Cardiac muscle cell (in vitro differentiated cells and primary cell): ENCODE measurements around the gene MYO1E. TPM values are rescaled to one million over a fixed set of nuclear protein-coding genes. Genes with fewer than 3 reads are reported as not detected.

Source experiments
- DNase-seq, 2 donors: peaks; one replicate each; pipeline versions ENCODE4 v3.0.0 to v3.0.0-alpha.2; 2010 to 2017; ENCODE audit warnings: low read depth in 1 of 2, low spot score in 1 of 2
- H3K27ac ChIP-seq: fragments of 200-600 bp; sonication (generic); 2 replicates; pipeline ENCODE4 v1.5.1; 2016
- H3K27me3 ChIP-seq: fragments of 200-600 bp; sonication (generic); 2 replicates; pipeline ENCODE4 v1.6.0; 2016; ENCODE audit warnings: control low read depth
- H3K36me3 ChIP-seq: fragments of 200-600 bp; sonication (generic); 2 replicates; pipeline ENCODE4 v1.5.1; 2016; ENCODE audit warnings: control low read depth
- H3K4me1 ChIP-seq: fragments of 200-600 bp; sonication (generic); 2 replicates; pipeline ENCODE4 v1.8.1; 2017; ENCODE audit warnings: low read depth, mild to moderate bottlenecking, mixed run types
- H3K4me3 ChIP-seq: fragments of 200-600 bp; sonication (generic); 2 replicates; pipeline ENCODE4 v1.5.1; 2016; ENCODE audit warnings: mild to moderate bottlenecking
- H3K9me3 ChIP-seq: fragments of 200-600 bp; sonication (generic); 2 replicates; pipeline ENCODE4 v1.5.1; 2017; ENCODE audit warnings: low read depth, mild to moderate bottlenecking, control low read depth
- polyA plus RNA-seq: library from polyadenylated mRNA; unstranded; fragments of >200 nt; fragmentation: Nextera tagmentation; extraction: Ambion mirVana; gene quantifications from 2 replicates; pipeline ENCODE4 v1.2.1, GENCODE V29; 2016
- total RNA-seq: library from RNA; depleted of rRNA; stranded (reverse); fragments of >200 nt; gene quantifications from 2 replicates; pipeline ENCODE4 v1.2.3, GENCODE V29; 2016
- TF ChIP-seq, protein P1 (sequence below): IDR thresholded peaks from 2 replicates; pipeline ENCODE4 v1.5.1; 2012; ENCODE audit warnings: low read depth, mild to moderate bottlenecking, low read length

The MYO1E gene
- total and polyA plus RNA-seq, 2 experiments from 2014 or later: 22.0 to 27.7 TPM

GRCh38 chr15:59276225-59277178 lies 96.2 kb downstream of the MYO1E start:
- TF ChIP-seq, protein P1, sequence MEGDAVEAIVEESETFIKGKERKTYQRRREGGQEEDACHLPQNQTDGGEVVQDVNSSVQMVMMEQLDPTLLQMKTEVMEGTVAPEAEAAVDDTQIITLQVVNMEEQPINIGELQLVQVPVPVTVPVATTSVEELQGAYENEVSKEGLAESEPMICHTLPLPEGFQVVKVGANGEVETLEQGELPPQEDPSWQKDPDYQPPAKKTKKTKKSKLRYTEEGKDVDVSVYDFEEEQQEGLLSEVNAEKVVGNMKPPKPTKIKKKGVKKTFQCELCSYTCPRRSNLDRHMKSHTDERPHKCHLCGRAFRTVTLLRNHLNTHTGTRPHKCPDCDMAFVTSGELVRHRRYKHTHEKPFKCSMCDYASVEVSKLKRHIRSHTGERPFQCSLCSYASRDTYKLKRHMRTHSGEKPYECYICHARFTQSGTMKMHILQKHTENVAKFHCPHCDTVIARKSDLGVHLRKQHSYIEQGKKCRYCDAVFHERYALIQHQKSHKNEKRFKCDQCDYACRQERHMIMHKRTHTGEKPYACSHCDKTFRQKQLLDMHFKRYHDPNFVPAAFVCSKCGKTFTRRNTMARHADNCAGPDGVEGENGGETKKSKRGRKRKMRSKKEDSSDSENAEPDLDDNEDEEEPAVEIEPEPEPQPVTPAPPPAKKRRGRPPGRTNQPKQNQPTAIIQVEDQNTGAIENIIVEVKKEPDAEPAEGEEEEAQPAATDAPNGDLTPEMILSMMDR: no peak
- H3K27me3 ChIP-seq: no peaks in the 10 kb centered on the region
- no peaks in the 10 kb centered on the region for H3K4me1 ChIP-seq
- H3K36me3 ChIP-seq: no peaks in the 10 kb centered on the region
- H3K27ac ChIP-seq: no peak overlapping the region
- H3K9me3 ChIP-seq: no peaks in the 10 kb centered on the region
- H3K4me3 ChIP-seq: no peak overlapping the region
- no peak for DNase-seq

DNA sequence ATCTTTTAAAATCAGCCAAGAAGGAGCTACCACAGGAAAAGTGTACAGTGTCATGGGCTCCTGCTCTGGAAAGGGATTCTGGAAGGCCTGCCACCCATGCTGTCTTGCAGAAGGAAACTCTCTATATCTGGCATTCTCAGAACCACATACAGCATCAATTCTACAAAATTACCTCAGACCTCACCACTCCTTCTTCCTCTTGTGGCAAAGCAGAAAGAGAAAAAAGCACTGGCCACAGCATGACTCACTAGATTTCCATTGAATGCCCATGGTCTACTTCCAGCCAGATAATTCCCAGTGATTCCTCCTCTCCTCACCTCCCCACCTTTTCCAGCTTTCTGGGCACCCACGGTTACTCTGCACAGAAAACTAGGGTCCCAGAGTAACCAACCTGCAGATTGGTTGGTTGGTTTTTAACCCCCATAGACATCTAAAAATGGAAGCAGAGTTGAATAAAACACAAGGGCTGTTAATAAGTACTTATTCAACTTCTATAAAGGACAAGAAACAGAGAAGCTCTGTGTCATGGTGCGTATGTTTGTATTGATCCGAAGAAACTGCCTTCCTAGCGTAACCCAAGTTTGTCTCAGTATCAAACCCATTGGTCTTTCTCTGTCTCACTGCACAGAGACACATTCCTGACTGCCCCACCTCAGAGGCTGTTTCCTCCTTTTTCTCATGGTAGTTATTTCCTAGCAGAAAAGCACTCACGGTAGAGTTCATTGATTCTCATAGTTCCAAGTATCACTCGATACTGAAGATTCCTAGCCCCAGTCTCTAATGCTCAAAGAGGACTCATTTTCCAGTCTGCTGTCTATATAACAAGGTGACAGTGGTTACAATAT lies 98.3 kb downstream of the MYO1E start:
- Histone ChIP-seq H3K4me1 (no peaks in the 10 kb centered on the region), H3K27me3 (no peaks in the 10 kb centered on the region), H3K27ac (no peak overlapping the region), H3K36me3 (no peaks in the 10 kb centered on the region), H3K4me3 (no peak overlapping the region), H3K9me3 (no peaks in the 10 kb centered on the region)
- TF ChIP-seq, protein P1: no peak
- peak in 1 of 2 donors; percentile 70 for DNase-seq

DNA sequence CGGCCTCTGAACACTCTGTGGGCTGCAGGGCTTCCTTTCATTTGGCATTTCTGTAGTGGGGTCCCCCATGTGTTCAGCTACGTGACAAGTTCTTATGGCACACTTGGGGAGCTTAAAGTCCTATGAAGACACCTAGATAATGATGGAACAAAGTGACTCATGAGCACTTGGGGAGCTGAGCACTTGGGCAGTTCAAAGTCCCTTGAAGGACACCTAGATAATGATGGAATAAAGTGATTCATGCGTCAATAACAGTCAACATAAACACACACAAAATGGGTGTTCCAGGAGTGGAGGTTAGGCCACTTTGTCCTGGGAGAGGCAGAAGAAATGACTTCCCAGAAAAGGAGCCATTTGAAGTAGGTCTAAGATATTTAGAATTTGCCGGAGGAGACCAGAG lies 99.4 kb downstream of the MYO1E start:
- H3K36me3 ChIP-seq: no peaks in the 10 kb centered on the region
- H3K4me1 ChIP-seq: no peaks in the 10 kb centered on the region
- H3K4me3 ChIP-seq: no peak overlapping the region
- no peak for DNase-seq
- TF ChIP-seq, protein P1: no peak
- H3K27ac ChIP-seq: no peak overlapping the region
- no peaks in the 10 kb centered on the region for H3K9me3 ChIP-seq
- no peaks in the 10 kb centered on the region for H3K27me3 ChIP-seq

DNA sequence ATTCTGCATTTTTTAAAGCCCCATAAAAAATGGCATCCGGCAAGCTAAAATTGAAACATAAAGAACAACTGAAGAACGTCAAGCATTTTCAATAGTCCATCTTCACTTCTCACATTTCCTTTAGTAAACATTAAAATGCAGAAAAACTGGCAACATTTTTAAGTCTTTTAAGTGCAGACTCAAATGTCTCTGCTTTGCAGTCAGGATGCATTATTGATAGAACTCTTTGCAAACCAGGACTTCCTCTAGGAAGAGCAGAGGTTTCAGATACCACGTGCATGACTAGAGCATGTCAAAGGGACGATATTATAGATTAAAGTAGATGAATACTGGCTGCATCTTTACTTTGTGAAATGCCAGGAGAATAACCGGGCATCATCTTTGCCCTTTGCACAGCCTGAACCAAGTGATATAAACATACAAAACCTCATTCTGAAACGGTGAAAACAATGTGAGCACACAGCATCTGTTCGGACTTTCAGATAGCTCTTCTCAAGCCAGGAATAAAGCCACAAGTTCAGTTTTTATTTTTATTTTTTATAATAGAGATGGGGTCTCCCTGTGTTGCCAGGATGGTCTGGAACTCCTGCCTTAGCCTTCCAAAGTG lies 101.0 kb downstream of the MYO1E start:
- Histone ChIP-seq H3K9me3 (no peaks in the 10 kb centered on the region), H3K36me3 (no peaks in the 10 kb centered on the region), H3K27ac (no peak overlapping the region), H3K4me1 (no peaks in the 10 kb centered on the region), H3K4me3 (no peak overlapping the region), H3K27me3 (no peaks in the 10 kb centered on the region)
- DNase-seq: no peak
- TF ChIP-seq, protein P1: no peak

GRCh38 chr15:59268852-59269407 lies 103.7 kb downstream of the MYO1E start:
- H3K27ac ChIP-seq: no peak overlapping the region
- TF ChIP-seq, protein P1: no peak
- DNase-seq: no peak
- H3K36me3 ChIP-seq: no peaks in the 10 kb centered on the region
- no peaks in the 10 kb centered on the region for H3K9me3 ChIP-seq
- no peak overlapping the region for H3K4me3 ChIP-seq
- no peaks in the 10 kb centered on the region for H3K4me1 ChIP-seq
- H3K27me3 ChIP-seq: no peaks in the 10 kb centered on the region
